ENCODE results near the gene PFN1.

DNA sequence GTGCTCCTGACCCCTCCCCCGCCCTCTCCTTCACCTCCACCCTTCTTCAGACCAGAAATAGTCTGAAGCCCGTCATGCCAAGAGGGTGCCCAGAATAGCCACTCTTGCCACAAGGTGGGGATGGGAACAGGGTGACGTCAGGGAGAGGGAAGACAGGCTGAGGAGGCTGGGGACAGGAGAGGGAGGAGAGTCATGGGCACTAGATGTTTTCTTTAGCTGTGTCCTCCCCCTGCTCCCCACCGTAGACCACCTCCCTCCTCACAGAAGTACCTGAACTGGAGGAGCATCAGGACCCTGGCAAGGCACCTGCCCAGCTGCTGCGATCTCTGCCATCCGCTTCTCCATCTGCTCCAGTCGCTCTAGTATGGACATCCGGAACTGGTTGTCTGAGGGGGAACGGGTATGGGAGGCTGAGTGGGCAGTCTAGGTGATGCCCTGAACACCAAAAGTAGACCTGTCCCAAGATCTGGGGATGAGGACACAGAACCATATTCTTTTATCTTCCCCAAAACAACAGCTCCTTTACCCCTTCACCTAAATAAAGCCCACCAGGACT lies 25.9 kb upstream of the PFN1 start:
- TF ChIP-seq YY1 (IDR thresholded peaks at IDR 0.05; ENCODE audit: insufficient read depth, insufficient read length) = no peak
- TF ChIP-seq ZNF274 (IDR thresholded peaks at IDR 0.05; ENCODE audit: low read depth, low read length) = no peak

Data from NT2/D1 (cell line).